HG02884 (cell line): ENCODE measurements around the gene RASA3.
"Not testable (repeated sequence)": the region's sequence is repeated elsewhere in the genome, so short reads cannot be mapped to it uniquely, and the experiment has no call there.

Source experiments
- ATAC-seq: cut with Tn5 transposase; IDR thresholded peaks from one replicate; pipeline ENCODE4 v1.9.1; 2021; ENCODE audit warnings: mild to moderate bottlenecking, moderate library complexity; ENCODE audit not compliant: unreplicated experiment

The RASA3 gene

DNA sequence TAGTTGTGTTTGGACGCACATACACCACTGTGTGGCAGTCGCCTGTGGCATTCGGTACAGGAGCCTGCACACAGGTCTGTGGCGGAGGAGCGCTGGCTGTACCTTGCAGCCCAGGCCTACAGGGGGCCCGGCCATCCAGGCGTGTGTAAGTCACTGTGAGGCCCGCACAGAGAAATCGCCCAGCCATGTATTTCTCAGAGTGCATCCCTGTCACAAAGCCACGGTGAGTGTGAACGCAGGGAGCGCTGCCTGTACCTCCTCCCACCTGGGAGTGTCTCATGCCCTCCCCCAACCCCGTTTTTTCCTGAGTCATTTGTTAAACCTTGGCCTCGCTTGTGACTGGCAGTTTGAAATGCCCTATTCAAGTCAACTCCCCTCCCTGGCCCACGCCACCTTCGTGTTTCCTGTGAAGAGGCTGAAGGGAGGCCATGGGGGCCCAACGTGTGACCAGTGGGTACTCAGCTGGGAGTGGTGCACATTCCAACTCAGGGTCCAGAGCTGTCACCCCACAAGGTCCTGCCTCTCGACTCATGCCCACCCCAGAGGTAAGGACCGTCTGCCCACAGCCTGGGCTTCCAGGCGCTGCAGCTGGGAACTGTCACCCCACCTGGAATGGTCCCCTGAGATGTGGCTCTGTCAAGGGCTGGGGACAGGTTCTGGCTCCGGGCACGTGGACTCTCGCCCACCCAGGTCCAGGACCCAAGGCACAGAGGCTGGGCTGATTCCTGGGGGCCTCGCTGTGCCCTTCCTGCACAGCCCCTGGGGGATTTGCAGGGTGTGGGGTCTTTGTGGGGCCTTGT, 11.6 kb upstream of the RASA3 start:
- ATAC-seq = peak; percentile 47

DNA sequence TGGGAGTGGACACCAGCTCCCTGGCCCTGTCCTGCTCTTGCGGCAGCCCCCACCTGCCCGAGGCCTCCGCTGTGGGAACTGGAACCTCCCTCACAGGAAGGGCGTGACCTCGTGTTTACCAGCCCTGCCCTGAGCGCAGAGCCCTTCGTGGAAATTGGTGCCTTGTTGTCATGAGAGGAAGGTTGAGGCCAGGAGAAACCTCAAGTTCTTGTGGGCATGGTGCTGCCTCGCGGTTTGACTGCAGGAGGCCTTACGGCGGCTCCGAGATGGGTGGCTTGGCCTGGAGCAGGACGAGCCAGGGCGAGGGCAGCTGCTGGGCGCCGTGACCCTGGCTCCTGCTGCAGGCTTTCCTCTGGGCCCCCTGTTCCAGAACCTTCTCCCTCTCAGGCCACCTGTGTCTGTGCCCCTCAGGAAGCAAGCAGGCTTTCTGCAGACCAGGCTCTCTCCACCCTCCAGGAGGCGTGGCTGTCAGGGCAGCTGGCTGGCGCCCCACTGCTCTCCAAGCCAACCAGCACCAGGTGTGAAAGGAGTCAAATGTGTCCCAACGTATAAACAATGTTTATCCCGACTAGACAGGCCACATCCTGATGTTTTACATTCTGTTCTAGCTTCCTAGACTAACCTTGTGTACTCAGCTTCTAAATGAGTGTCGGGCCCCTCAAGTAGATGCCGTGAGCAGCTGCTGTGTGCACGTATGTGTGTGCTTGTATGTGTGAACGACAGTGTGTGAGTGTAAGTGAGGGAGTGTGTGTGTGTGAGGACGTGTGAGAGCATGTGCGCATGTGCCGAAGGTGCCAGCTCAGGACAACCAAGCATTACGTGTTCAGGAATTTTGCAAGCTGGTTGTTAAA, 10.4 kb upstream of the RASA3 start:
- ATAC-seq = no peak

DNA sequence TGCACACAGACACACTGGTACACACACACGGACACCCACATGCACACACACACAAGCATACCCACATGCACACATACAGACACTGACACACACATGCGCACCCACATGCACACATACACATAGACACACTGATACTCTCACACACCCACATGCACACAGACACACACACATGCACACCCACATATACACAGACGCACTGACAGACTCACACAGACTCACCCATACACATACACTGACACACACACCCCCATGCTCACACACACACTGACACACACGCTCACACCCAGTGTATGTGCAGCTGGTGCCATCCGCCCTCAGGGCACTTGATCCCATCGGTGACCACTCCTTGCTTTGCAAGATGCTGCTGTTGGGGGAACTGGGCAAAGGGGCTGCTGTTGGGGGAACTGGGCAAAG, 9.7 kb upstream of the RASA3 start:
- ATAC-seq = no peak

DNA sequence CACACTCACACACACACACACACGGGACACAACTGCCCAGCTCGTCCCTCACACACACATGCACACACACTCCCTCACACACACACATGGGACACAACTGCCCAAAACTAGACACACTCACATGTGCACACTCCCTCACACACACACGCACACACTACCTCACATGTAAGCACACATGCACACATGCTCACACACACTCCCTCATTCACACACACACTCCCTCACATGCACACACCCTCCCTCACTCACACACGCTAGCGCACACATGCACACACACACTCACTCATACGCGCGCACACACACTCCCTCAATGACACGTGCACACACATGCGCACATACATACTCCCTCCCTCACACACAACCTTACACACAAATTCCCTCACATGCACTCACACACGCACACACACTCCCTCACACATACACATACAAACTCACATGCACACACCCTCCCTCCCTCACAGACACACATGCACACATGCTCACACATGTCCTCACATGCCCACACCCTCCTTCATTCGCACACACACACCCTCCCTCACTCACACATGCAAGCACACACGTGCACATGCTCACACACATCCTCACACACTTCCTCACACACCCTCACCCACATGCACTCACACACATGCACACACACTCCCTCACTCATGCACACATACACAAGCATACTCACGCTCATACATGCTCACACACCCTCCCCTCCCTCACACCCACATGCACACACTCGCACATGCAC, 9.0 kb upstream of the RASA3 start:
- no peak for ATAC-seq

DNA sequence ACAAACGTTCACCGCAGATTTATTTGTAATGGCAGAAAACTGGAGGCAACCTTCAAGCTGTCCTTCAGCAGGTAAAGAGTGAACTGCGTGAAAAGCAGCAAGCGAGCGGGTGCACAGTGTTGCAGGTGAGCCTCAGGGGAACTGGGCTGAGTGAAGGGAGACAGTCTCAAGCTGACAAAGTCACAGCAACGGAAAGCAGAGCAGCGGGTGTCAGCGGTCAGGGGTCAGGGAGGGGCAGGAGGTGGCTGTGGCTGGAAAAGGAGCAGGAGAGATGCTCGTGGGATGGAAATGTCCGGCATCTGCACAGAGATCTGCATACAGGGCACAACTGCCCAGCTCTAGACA, 8.5 kb upstream of the RASA3 start:
- ATAC-seq = no peak

DNA sequence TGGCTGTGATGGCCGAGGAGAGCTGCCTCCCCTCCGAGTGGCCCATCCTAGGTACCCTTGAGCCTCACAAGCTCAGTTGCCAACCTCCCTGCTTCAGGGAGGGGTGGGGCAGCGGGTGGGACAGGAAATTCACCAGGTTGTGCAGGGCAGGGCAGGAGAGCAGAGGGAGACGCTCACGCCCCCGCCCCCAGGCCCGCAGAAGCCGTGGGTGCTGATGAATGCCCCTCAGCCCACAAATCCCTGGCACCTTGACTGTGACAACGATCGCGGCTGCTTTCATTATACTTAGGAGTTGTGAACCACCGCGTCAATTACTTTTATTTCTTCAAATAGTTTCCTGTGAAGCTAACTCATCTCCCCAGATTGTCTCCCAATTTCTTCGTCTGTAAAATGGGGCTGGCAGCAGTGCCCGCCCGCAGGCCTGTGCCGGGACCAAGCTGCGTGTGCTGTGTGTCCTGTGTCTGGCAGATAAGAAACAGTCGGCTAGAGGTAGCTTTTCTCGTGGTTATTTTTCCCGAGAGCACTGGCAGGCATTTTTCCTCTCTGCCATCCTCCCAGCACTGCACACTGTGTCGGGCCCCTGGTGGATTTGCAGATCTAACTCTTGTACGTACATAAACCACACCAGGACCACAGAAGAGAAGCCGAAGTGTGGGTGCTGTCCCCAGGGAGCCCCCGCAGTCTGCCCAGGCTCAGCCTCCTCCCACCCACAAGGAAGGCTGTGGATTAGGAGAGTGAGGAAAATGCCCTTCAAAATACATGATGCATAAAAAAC, 7.9 kb upstream of the RASA3 start:
- no peak for ATAC-seq

DNA sequence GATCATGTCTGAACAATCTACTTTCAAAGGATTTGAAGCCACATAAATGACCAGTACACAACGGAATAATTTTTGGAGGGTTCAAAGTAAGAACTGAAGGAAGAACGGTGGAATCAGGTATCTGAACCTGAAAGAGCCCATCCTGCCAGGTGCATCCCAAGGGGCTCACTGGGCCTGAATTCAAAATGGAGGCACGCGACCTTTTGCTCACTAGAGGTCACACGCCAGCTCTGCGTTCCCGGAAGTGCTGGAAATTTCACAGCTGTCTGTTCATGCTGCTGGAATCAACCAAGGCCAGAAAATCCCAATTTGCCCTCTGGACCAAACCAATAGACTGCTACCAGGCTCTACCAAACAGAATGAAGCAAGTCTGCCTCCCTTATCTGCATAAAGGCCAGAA, 4.2 kb upstream of the RASA3 start:
- no peak for ATAC-seq

DNA sequence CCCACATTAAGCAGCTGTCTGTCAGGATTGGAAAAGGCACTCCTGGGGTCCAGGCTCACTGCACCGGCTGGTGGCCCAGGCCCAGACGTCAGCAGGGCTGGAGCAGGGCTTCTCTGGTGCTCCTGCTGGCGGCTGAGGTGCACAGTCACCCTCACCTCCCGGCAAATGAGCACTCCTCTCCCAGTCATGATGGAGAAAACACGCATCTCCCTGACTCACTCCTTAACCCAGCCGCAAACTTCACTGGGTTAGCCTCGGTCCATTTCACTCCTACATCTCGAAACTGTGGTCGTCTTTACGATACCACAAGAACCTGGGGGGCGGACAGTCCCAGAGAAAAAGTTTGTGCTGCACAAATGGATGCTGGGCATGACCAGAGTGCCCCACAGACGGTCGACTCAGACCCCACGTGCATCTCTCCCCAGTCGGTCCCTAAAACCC, 3.3 kb upstream of the RASA3 start:
- no peak for ATAC-seq

DNA sequence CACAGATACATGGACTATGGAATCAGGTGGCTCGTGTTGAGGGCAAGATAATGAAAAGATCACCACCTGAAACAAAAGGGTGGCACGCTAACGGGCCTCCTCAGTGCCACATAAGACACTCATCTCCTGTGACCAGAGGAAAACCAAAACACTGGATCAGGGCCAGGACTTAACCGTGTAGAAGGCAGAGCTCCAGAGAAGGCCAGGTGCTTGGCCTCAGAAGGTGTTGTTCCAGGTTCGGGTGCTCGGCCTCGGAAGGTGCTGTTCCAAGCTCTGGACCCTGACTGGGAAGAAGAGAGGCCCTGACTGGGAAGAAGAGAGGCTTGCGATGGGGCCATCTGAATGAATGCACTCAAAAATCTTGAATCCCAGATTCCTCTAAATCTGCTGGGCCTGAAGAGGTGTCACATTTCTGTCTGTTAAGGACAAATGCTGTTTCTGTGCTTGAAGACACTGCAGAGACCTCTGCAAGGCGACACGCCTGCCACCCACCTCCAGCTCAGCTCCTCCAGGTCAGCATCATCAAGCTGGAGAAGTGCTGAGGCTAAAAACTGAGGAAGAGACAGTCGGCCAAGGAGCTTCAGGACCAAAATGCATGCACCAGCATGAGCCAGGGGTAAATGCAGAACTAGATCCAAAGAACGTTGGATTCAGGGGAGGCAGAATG, 2.7 kb upstream of the RASA3 start:
- ATAC-seq = no peak

DNA sequence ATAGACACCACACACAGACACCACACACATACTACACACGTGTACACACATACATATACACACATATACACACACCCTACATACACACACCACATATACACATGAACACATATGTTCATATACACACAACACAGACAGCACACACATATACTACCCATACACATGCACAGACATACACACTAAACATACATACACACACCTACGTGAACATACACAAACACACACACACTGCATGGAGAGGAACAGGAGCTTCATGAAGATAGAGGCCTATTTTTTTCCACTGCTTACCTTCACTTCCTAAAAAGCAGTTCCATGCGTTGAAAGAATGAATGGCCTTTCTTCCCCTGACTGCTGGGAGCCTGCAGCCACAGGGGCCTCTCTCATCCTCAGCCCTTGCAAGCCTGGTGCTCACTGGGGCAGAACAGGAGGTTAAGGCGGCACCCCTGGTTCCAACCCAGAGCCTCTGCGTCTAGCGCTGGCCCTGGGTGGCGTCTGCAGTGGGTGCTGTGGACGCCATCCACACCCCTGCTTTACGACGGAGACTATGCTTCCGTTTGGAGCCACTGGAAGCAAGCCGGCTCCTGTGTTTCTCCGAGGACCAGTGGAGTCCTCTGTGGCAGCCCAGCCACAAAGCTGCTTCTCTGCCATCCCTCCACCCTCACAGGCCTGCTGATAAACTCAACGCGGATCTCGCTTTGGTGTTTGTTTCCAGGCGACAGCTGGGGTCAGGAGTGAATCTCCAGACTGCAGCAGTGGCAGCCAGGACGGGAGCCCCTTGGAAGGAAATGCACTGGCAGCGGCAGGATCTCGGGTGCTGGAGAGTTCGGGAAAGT, 1.9 kb upstream of the RASA3 start:
- ATAC-seq = no peak

DNA sequence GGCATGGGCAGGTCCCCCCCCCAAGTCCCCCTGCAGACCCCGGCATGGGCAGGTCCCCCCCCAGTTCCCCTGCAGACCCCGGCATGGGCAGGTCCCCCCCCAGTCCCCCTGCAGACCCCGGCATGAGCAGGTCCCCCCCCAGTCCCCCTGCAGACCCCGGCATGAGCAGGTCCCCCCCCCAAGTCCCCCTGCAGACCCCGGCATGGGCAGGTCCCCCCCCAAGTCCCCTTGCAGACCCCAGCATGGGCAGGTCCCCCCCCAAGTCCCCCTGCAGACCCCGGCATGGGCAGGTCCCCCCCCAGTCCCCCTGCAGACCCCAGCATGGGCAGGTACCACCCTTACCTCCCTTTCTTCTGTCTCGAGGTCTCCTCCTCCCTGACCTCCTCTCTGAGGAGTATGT, 1.1 kb upstream of the RASA3 start:
- ATAC-seq = not testable (repeated sequence)

DNA sequence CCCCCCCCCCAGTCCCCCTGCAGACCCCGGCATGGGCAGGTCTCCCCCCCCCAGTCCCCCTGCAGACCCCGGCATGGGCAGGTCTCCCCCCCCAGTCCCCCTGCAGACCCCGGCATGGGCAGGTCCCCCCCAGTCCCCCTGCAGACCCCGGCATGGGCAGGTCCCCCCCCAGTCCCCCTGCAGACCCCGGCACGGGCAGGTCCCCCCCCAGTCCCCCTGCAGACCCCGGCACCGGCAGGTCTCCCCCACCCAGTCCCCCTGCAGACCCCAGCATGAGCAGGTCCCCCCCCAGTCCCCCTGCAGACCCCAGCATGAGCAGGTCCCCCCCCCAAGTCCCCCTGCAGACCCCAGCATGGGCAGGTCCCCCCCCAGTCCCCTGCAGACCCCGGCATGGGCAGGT, 703 bp upstream of the RASA3 start:
- ATAC-seq = not testable (repeated sequence)

DNA sequence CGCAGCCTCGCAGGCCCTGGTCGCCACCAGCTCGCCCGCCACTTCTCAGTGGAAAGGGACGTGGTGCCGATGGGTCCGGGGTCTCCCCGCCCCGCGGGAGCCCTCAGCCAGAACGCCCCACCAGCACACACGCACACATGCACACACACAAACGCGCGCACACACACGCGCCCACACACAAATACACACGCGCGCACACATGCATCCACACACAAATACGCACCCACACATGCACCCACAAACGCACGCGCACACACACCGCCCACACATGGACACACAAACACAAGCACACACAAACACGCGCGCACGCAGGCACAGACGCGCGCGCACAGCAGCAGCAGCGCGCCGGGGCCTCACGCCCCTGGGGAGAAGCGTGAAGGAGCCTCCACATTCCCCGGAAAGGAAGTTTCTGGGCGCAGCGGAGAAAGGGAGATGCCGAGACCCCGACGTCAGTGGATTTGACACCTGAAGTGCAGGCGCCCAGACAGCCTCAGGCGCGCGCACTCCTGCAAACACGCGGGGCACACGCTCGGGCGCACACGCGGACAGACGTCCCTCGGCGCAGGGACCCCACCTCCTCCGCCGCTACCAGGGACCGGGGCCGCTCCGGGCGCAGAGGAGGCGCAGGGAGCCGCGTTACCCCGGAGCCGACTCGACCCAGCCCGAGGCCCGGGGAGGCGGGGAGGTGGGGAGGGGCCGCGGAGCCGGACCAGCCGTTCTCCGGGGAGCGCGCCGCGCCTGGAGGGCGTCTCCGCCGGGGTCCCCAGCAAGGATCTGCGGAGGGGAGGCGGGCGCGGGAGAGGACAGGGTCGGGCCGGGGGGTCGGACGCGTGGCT, 622 bp downstream of the RASA3 start:
- ATAC-seq = no peak

DNA sequence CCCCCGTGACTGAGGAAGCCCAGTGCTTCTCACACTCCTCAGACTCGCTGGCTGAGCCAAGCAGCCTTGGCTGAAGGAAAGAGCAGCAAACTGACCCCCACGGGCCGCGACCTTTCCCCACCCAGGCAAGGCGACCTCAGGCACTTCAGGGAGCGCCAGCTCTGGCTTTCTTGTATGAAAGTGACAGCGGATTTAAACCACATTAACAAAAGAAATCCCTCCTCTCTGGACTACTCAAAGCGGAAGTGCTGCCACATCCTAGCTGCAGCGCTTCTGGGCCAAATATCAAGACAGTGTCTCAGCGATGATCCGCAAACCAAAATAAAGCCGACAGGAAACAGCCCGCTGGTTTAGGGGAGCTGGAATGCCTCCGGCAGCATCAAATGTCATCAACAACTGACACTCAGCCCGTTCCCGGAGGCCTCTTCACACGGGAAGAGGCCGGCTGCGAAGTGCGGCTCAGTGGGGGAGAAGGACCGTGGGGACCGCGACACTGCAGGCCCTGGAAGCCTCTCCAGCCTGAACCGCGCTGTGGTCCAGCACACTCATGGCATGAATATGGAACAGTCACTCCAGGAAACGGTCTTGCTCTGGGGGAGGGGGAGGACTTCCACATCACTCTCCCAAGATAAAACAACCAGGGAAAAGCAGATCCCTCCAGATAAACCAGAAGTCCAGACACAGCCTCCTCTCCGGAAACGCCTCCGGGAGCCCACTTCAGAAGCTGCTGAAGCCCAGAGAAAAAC, 1.4 kb downstream of the RASA3 start:
- ATAC-seq = no peak

DNA sequence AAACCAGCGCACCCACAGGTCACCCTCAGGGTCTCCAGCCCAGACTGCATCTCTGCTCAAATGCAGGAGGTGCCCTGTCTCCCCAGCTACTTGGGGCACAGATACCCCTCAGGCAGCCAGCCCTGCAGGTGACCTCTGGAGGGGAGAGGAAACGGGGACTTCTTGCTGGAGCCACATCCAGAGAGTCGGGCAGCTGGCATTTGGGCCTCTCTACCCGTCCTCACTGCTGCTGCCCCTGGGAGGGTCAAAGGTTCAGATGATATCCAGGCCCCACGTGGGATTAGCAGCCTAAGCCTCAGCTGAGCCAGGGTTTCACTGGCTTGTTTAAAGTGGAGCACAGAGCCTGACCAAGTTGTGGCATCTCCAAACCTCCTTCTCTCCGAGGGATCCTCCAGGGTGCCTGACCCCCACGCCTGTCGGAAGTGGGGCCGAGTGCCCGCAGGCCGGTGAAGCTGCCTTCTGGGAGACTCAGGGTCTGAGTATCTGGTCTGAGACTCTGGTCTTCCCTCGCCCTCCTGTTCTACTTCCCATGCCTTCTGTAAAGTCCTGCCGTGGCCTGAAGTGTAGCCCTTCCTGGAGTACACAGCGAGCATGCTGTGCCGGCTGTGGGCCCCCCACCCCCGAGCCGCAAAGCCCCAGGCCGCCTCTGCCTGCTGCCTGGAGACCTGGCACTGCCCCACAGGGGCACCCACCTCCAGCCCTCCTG, 2.1 kb downstream of the RASA3 start:
- no peak for ATAC-seq

DNA sequence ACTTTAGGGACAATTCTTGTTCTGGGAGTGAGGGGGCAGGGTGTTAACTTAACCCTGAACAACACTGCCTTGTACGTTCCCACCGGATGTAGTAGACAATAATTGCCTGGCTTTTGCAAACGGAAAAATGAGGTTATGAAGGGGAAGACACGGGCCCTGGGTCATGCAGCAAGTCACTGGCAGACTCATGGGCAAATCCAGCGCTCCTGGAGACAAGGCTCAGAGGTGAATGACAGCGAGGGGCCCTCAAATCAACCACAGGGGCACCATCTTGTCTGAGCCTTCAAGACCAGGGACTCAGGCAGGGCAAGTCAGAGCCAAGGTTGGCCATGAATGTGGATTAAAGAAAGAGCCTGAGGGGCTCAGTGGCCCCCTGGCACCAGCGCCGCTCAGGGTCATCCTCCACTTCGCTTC, 2.8 kb downstream of the RASA3 start:
- ATAC-seq = no peak
